ENCODE results near the gene ZNF346. TPM values are rescaled to one million over a fixed set of nuclear protein-coding genes. Genes with fewer than 3 reads are reported as not detected.

Gene ZNF346
- total RNA-seq, 1 donor from 2014 or later = 31.0 TPM

GRCh38 chr5:177064500-177065277 lies 42.2 kb downstream of the ZNF346 start:
- TF ChIP-seq CTCF (conservative IDR thresholded peaks at IDR 0.05) = no peak
- Mint-ChIP-seq H3K4me1 (ENCODE audit: unreplicated experiment) (no peaks in the 10 kb centered on the region), H3K9me3 (no peaks in the 10 kb centered on the region), H3K36me3 (peaks cover 3% of the 10 kb centered on the region), H3K27ac (no peak overlapping the region), H3K27me3 (no peaks in the 10 kb centered on the region), H3K4me3 (no peak overlapping the region)
- DNase-seq (ENCODE audit: extremely low spot score, unreplicated experiment) = no peak

GRCh38 chr5:177065491-177065890 lies 43.0 kb downstream of the ZNF346 start:
- Mint-ChIP-seq H3K27me3 (no peaks in the 10 kb centered on the region), H3K36me3 (no peaks in the 10 kb centered on the region)

GRCh38 chr5:177066224-177066623 lies 43.7 kb downstream of the ZNF346 start:
- Mint-ChIP-seq H3K4me1 (ENCODE audit: unreplicated experiment) (peaks cover 6% of the 10 kb centered on the region), H3K27ac (no peak overlapping the region), H3K9me3 (no peaks in the 10 kb centered on the region), H3K36me3 (no peaks in the 10 kb centered on the region), H3K4me3 (no peak overlapping the region), H3K27me3 (no peaks in the 10 kb centered on the region)
- DNase-seq (ENCODE audit: extremely low spot score, unreplicated experiment) = no peak
- TF ChIP-seq CTCF (conservative IDR thresholded peaks at IDR 0.05) = no peak

More at GRCh38 chr5:177065491-177065890, 43.0 kb downstream of the ZNF346 start:
- Mint-ChIP-seq H3K4me3 (no peak overlapping the region), H3K27ac (no peak overlapping the region), H3K4me1 (ENCODE audit: unreplicated experiment) (no peaks in the 10 kb centered on the region), H3K9me3 (no peaks in the 10 kb centered on the region)
- DNase-seq (ENCODE audit: extremely low spot score, unreplicated experiment) = no peak
- TF ChIP-seq CTCF (conservative IDR thresholded peaks at IDR 0.05) = no peak

GRCh38 chr5:177067503-177067902 lies 45.0 kb downstream of the ZNF346 start:
- peaks cover 4% of the 10 kb centered on the region for H3K36me3 Mint-ChIP-seq
- H3K9me3 Mint-ChIP-seq = no peaks in the 10 kb centered on the region
- no peak for DNase-seq (ENCODE audit: extremely low spot score, unreplicated experiment)
- no peak for TF ChIP-seq CTCF (conservative IDR thresholded peaks at IDR 0.05)
- peaks cover 11% of the 10 kb centered on the region for H3K4me1 Mint-ChIP-seq (ENCODE audit: unreplicated experiment)
- H3K27me3 Mint-ChIP-seq = no peaks in the 10 kb centered on the region
- H3K27ac Mint-ChIP-seq = peak overlapping the region; percentile 26
- no peak overlapping the region for H3K4me3 Mint-ChIP-seq

- no peak for DNase-seq (ENCODE audit: extremely low spot score, unreplicated experiment)
- Mint-ChIP-seq H3K4me3 (no peak overlapping the region), H3K27me3 (no peaks in the 10 kb centered on the region), H3K36me3 (peaks cover 7% of the 10 kb centered on the region), H3K27ac (no peak overlapping the region), H3K4me1 (ENCODE audit: unreplicated experiment) (peaks cover 11% of the 10 kb centered on the region), H3K9me3 (no peaks in the 10 kb centered on the region)
- no peak for TF ChIP-seq CTCF (conservative IDR thresholded peaks at IDR 0.05)
These were observed 48.2 kb downstream of the ZNF346 start for GRCh38 chr5:177070536-177071191.
